Activated CD4-positive, alpha-beta T cell treated with anti-CD3 and anti-CD28 coated beads for 1 hour (primary cell): ENCODE data around the gene SCLT1.
"Not testable (repeated sequence)": the region's sequence is repeated elsewhere in the genome, so short reads cannot be mapped to it uniquely, and the experiment has no call there.

Experiments
- DNase-seq: peaks from one replicate; pipeline ENCODE4 v3.0.0-alpha.2; 2020

Gene SCLT1

GRCh38 chr4:129069537-129069936 is 23.8 kb downstream of the SCLT1 start:
- DNase-seq: not testable (repeated sequence)

GRCh38 chr4:129064717-129065116 is 28.6 kb downstream of the SCLT1 start:
- no peak for DNase-seq

GRCh38 chr4:129063640-129064039 is 29.7 kb downstream of the SCLT1 start:
- DNase-seq: no peak

- no peak for DNase-seq
Measured at GRCh38 chr4:129062580-129062979, 30.8 kb downstream of the SCLT1 start.

GRCh38 chr4:129059028-129059427 is 34.3 kb downstream of the SCLT1 start:
- DNase-seq: no peak

GRCh38 chr4:129046055-129046959 is 47.0 kb downstream of the SCLT1 start:
- no peak for DNase-seq

GRCh38 chr4:129043523-129043922 is 49.8 kb downstream of the SCLT1 start:
- no peak for DNase-seq

GRCh38 chr4:129040471-129040870 is 52.9 kb downstream of the SCLT1 start:
- DNase-seq: no peak

GRCh38 chr4:129037093-129037492 is 56.2 kb downstream of the SCLT1 start:
- no peak for DNase-seq

- DNase-seq: no peak
Measured at GRCh38 chr4:129014566-129015509, 78.5 kb downstream of the SCLT1 start.

GRCh38 chr4:129008096-129008495 is 85.2 kb downstream of the SCLT1 start:
- DNase-seq: no peak

GRCh38 chr4:128986908-128987307 is 106.4 kb downstream of the SCLT1 start:
- no peak for DNase-seq

- DNase-seq: no peak
Measured at GRCh38 chr4:128986019-128986418, 107.3 kb downstream of the SCLT1 start.

- DNase-seq: no peak
Measured at GRCh38 chr4:128983771-128984485, 109.4 kb downstream of the SCLT1 start.

- no peak for DNase-seq
Measured at GRCh38 chr4:128981377-128981776, 112.0 kb downstream of the SCLT1 start.

- no peak for DNase-seq
Measured at GRCh38 chr4:128980816-128981326, 112.5 kb downstream of the SCLT1 start.

GRCh38 chr4:128979934-128980333 is 113.4 kb downstream of the SCLT1 start:
- no peak for DNase-seq

GRCh38 chr4:128978985-128979384 is 114.4 kb downstream of the SCLT1 start:
- no peak for DNase-seq

GRCh38 chr4:128974136-128974581 is 119.2 kb downstream of the SCLT1 start:
- DNase-seq: no peak

GRCh38 chr4:128973384-128973783 is 120.0 kb downstream of the SCLT1 start:
- DNase-seq: no peak

GRCh38 chr4:128961405-128961804 is 131.9 kb downstream of the SCLT1 start:
- no peak for DNase-seq

- no peak for DNase-seq
Measured at GRCh38 chr4:128958194-128958593, 135.1 kb downstream of the SCLT1 start.

GRCh38 chr4:128957459-128957858 is 135.9 kb downstream of the SCLT1 start:
- no peak for DNase-seq
